K562 (cell line): ENCODE data around the gene PIP4K2C. TPM values are rescaled to one million over a fixed set of nuclear protein-coding genes. Genes with fewer than 3 reads are reported as not detected.
A peak's percentile ranks its signal among the peaks of the same experiment; 100 is the strongest.

Experiments
- HDGF ChIP-seq: fragments of 450-650 bp; IDR thresholded peaks from 2 replicates; pipeline ENCODE4 v1.6.1; 2016
- MYNN ChIP-seq, 2 experiments: sonication (generic); formaldehyde crosslinking in 1 of 2; IDR thresholded peaks; 2 replicates each; pipeline versions ENCODE4 v1.5.0 to v1.6.1; 2016 to 2020; ENCODE audit warnings: antibody characterized with exemption in 1 of 2, missing genetic modification reagents in 1 of 2
- SMARCB1 ChIP-seq: IDR thresholded peaks from 2 replicates; pipeline ENCODE4 v1.6.1; 2011; ENCODE audit warnings: improper control_type of control experiment, low read depth; ENCODE audit not compliant: insufficient read length
- ZNF143 ChIP-seq: sonication (generic); formaldehyde crosslinking; IDR thresholded peaks from 2 replicates; pipeline ENCODE4 v1.9.0; 2022; ENCODE audit warnings: mild to moderate bottlenecking, missing genetic modification reagents
- polyA plus RNA-seq, 8 experiments: library from polyadenylated mRNA; depleted of rRNA in 4 of 8; stranded (reverse) in 5 of 8; unstranded in 3 of 8; fragments of >200 nt; fragmentation: Nextera tagmentation in 2 of 8; fragmentation: Illumina TruSeq in 1 of 8; extraction: Ambion mirVana in 2 of 8; extraction: Trizol in 1 of 8; gene quantifications; 2 replicates each; pipeline versions ENCODE4 v1.2.1 to v1.2.3, GENCODE V29; 2011 to 2014; ENCODE audit warnings: inconsistent platforms in 1 of 8, missing spikeins in 1 of 8
- total RNA-seq, 7 experiments: library from RNA; depleted of rRNA in 6 of 7; stranded (reverse); fragments of >200 nt in 6 of 7; fragmentation: Illumina TruSeq in 2 of 7; extraction: Trizol in 2 of 7; gene quantifications; 2 replicates each; pipeline versions ENCODE4 v1.2.1 to v1.2.3, GENCODE V29; 2011 to 2021; ENCODE audit warnings: low replicate concordance in 1 of 7
- TF ChIP-seq, protein P1 (sequence below), 2 experiments: fragments of 450-650 bp in 1 of 2; sonication (generic) in 1 of 2; formaldehyde crosslinking in 1 of 2; IDR thresholded peaks; 2 replicates each; pipeline versions ENCODE4 v1.7.1 to v1.9.0; 2016 to 2022; ENCODE audit warnings: inconsistent platforms in 1 of 2, mild to moderate bottlenecking in 1 of 2, missing genetic modification reagents in 1 of 2

Gene PIP4K2C
- total and polyA plus RNA-seq, 9 of the 15 experiments (the other 6 are each of a cell fraction or from before 2014, with no cell fraction given) = 9.0 to 41.4 (median 18.3) TPM

GRCh38 chr12:57621497-57622292, 30.7 kb downstream of the PIP4K2C start (continued):
- TF ChIP-seq HDGF (peak; percentile 64; the same call in 1 of the 2 replicates), ZNF143 (CRISPR knock-in tag) (0 out of 2 replicates have a peak, but pooled peaks have one; percentile 24), MYNN (IDR thresholded peaks at IDR 0.05) (0 out of 2 replicates have a peak, but pooled peaks have one; percentile 41), MYNN (CRISPR knock-in tag; IDR thresholded peaks at IDR 0.05) (no peak), SMARCB1 (peak; percentile 85)
- TF ChIP-seq, protein P1, sequence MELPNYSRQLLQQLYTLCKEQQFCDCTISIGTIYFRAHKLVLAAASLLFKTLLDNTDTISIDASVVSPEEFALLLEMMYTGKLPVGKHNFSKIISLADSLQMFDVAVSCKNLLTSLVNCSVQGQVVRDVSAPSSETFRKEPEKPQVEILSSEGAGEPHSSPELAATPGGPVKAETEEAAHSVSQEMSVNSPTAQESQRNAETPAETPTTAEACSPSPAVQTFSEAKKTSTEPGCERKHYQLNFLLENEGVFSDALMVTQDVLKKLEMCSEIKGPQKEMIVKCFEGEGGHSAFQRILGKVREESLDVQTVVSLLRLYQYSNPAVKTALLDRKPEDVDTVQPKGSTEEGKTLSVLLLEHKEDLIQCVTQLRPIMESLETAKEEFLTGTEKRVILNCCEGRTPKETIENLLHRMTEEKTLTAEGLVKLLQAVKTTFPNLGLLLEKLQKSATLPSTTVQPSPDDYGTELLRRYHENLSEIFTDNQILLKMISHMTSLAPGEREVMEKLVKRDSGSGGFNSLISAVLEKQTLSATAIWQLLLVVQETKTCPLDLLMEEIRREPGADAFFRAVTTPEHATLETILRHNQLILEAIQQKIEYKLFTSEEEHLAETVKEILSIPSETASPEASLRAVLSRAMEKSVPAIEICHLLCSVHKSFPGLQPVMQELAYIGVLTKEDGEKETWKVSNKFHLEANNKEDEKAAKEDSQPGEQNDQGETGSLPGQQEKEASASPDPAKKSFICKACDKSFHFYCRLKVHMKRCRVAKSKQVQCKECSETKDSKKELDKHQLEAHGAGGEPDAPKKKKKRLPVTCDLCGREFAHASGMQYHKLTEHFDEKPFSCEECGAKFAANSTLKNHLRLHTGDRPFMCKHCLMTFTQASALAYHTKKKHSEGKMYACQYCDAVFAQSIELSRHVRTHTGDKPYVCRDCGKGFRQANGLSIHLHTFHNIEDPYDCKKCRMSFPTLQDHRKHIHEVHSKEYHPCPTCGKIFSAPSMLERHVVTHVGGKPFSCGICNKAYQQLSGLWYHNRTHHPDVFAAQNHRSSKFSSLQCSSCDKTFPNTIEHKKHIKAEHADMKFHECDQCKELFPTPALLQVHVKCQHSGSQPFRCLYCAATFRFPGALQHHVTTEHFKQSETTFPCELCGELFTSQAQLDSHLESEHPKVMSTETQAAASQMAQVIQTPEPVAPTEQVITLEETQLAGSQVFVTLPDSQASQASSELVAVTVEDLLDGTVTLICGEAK (IDR thresholded peaks at IDR 0.05) = no peak
- TF ChIP-seq, protein P1 (CRISPR knock-in tag; IDR thresholded peaks at IDR 0.05) = no peak
- TF ChIP-seq, all 486 proteins: peak for 63
